CD14-positive monocyte (primary cell): ENCODE data around the gene XKRX. TPM values are rescaled to one million over a fixed set of nuclear protein-coding genes. Genes with fewer than 3 reads are reported as not detected.

Source experiments
- DNase-seq, 3 donors: peaks; one replicate each; pipeline ENCODE4 v3.0.0-alpha.2; 2011 to 2022
- H2AFZ ChIP-seq: 2 replicates; pipeline ENCODE4 v1.6.0; 2012; ENCODE audit warnings: mild to moderate bottlenecking, low read depth, low read length, inconsistent platforms; ENCODE audit not compliant: insufficient read depth, poor library complexity, severe bottlenecking
- H3K27ac ChIP-seq, 2 donors: 1 replicate in 1 of 2; 2 replicates in 1 of 2; pipeline ENCODE4 v1.5.1; 2012 to 2013; ENCODE audit warnings: low read length in 2 of 2, control low read depth in 1 of 2, inconsistent platforms in 1 of 2, low read depth in 1 of 2, mild to moderate bottlenecking in 1 of 2
- H3K27me3 ChIP-seq, 2 donors: one replicate each; pipeline versions ENCODE4 v1.6.0 to v1.6.1; 2011 to 2013; ENCODE audit warnings: low read length in 2 of 2; ENCODE audit not compliant: control insufficient read depth in 2 of 2, insufficient read depth in 2 of 2
- H3K36me3 ChIP-seq, 2 donors: replicated peaks in 1 of 2; 1 replicate in 1 of 2; 2 replicates in 1 of 2; pipeline versions ENCODE4 v1.5.1 to v1.6.1; 2012 to 2013; ENCODE audit warnings: low read length in 2 of 2, control low read depth in 1 of 2, inconsistent platforms in 1 of 2, mild to moderate bottlenecking in 1 of 2; ENCODE audit not compliant: insufficient read depth in 2 of 2, control insufficient read depth in 1 of 2
- H3K4me1 ChIP-seq, 2 donors: 1 replicate in 1 of 2; 2 replicates in 1 of 2; pipeline versions ENCODE4 v1.5.1 to v1.6.1; 2012 to 2013; ENCODE audit warnings: low read length in 2 of 2, control low read depth in 1 of 2, inconsistent platforms in 1 of 2, mild to moderate bottlenecking in 1 of 2, moderate library complexity in 1 of 2; ENCODE audit not compliant: insufficient read depth in 2 of 2, control insufficient read depth in 1 of 2
- H3K4me2 ChIP-seq: replicated peaks from 2 replicates; pipeline ENCODE3; 2012; ENCODE audit warnings: low read length, moderate library complexity, mild to moderate bottlenecking; ENCODE audit not compliant: poor library complexity, severe bottlenecking; ENCODE audit errors: extremely low read depth
- H3K4me3 ChIP-seq, 3 experiments: fragments of 200-600 bp in 1 of 3; sonication (generic) in 1 of 3; replicated peaks in 1 of 3; 1 replicate in 2 of 3; 2 replicates in 1 of 3; pipeline ENCODE4 v1.5.1; 2011 to 2013; ENCODE audit warnings: low read length in 3 of 3, mild to moderate bottlenecking in 3 of 3, control low read depth in 2 of 3, low read depth in 2 of 3, inconsistent platforms in 1 of 3, moderate library complexity in 1 of 3
- H3K79me2 ChIP-seq: 2 replicates; pipeline ENCODE4 v1.6.0; 2012; ENCODE audit warnings: mild to moderate bottlenecking, control low read depth, inconsistent platforms, low read length, moderate library complexity; ENCODE audit not compliant: insufficient read depth
- H3K9ac ChIP-seq: 2 replicates; pipeline ENCODE4 v1.6.0; 2017; ENCODE audit warnings: low read length, mild to moderate bottlenecking; ENCODE audit not compliant: insufficient read depth, poor library complexity, severe bottlenecking
- H3K9me3 ChIP-seq, 2 donors: replicated peaks in 1 of 2; 1 replicate in 1 of 2; 2 replicates in 1 of 2; pipeline versions ENCODE4 v1.5.1 to v1.6.1; 2012 to 2013; ENCODE audit warnings: low read length in 2 of 2, control low read depth in 1 of 2; ENCODE audit not compliant: control insufficient read depth in 1 of 2, insufficient read depth in 1 of 2
- H4K20me1 ChIP-seq: 2 replicates; pipeline ENCODE4 v1.6.0; 2012; ENCODE audit warnings: mild to moderate bottlenecking, low read length, control low read depth, moderate library complexity; ENCODE audit not compliant: insufficient read depth
- H3K27ac Mint-ChIP-seq, 7 donors: one replicate each; pipeline ENCODE4 v1.8.0; 2020; ENCODE audit warnings: mild to moderate bottlenecking in 7 of 7, mixed read lengths in 7 of 7, moderate library complexity in 6 of 7, inconsistent platforms in 2 of 7
- H3K27me3 Mint-ChIP-seq, 3 donors: one replicate each; pipeline ENCODE4 v1.8.0; 2021 to 2022; ENCODE audit warnings: low read depth in 3 of 3, mild to moderate bottlenecking in 3 of 3, mixed read lengths in 3 of 3, moderate library complexity in 3 of 3, inconsistent platforms in 1 of 3
- H3K36me3 Mint-ChIP-seq, 2 donors: one replicate each; pipeline ENCODE4 v1.8.0; 2020; ENCODE audit warnings: mixed read lengths in 2 of 2, inconsistent platforms in 1 of 2, mild to moderate bottlenecking in 1 of 2
- H3K4me1 Mint-ChIP-seq: one replicate; pipeline ENCODE4 v1.8.0; 2020; ENCODE audit warnings: mild to moderate bottlenecking, mixed read lengths
- H3K4me3 Mint-ChIP-seq, 2 donors: one replicate each; pipeline ENCODE4 v1.8.0; 2020; ENCODE audit warnings: mild to moderate bottlenecking in 2 of 2, mixed read lengths in 2 of 2, moderate library complexity in 1 of 2
- H3K9me3 Mint-ChIP-seq, 7 donors: one replicate each; pipeline ENCODE4 v1.8.0; 2020 to 2022; ENCODE audit warnings: mixed read lengths in 7 of 7, mild to moderate bottlenecking in 6 of 7, moderate library complexity in 6 of 7, inconsistent platforms in 2 of 7
- CTCF ChIP-seq: fragments of 200-600 bp; IDR thresholded peaks from one replicate; pipeline ENCODE4 v1.8.0; 2022; ENCODE audit warnings: antibody characterized with exemption, mild to moderate bottlenecking
- WGBS: methylation state at CpG from one replicate; pipeline ENCODE4 v1.1.5; 2013; ENCODE audit warnings: missing lambda C conversion rate; ENCODE audit not compliant: insufficient coverage; 5-methylcytosine and 5-hydroxymethylcytosine counted together
- intact Hi-C, 2 donors: fragments of 100-400 bp; cut with micrococcal nuclease; formaldehyde crosslinking; loops; one replicate each; pipeline versions ENCODE4 v1.15.0 to v1.15.1; 2023
- polyA plus RNA-seq, 3 donors: library from polyadenylated mRNA; depleted of rRNA in 1 of 3; unstranded in 2 of 3; stranded (reverse) in 1 of 3; fragments of 300-500 nt in 2 of 3; fragments of >200 nt in 1 of 3; fragmentation: Illumina TruSeq in 2 of 3; gene quantifications; 1 replicate in 2 of 3; 2 replicates in 1 of 3; pipeline ENCODE4 v1.2.3, GENCODE V29; 2012 to 2021

Gene XKRX
- polyA plus RNA-seq, 3 donors, result not detected

GRCh38 chrX:100895365-100896075 is 33.2 kb downstream of the XKRX start:
- intact Hi-C loops, result no loop called here
- Mint-ChIP-seq H3K27ac (no peak overlapping the region), H3K4me3 (no peak overlapping the region), H3K9me3 (no peaks in the 10 kb centered on the region), H3K36me3 (no peaks in the 10 kb centered on the region), H3K27me3 (peaks cover 0 to 2% (median 2%) of the 10 kb centered on the region in 3 donors), H3K4me1 (no peaks in the 10 kb centered on the region)
- TF ChIP-seq CTCF, result no peak
- no peak for DNase-seq
- H3K4me3 ChIP-seq, result no peak overlapping the region
- H3K9me3 ChIP-seq, result no peaks in the 10 kb centered on the region
- no peak overlapping the region for H2AFZ ChIP-seq
- no CpG with 5 or more reads among the region's 5 CpGs for WGBS
- H3K27me3 ChIP-seq, result no peaks in the 10 kb centered on the region
- no peak overlapping the region for H3K9ac ChIP-seq
- no peaks in the 10 kb centered on the region for H3K79me2 ChIP-seq
- H4K20me1 ChIP-seq, result no peaks in the 10 kb centered on the region
- H3K36me3 ChIP-seq, result no peaks in the 10 kb centered on the region
- no peak overlapping the region for H3K4me2 ChIP-seq
- H3K4me1 ChIP-seq, result no peaks in the 10 kb centered on the region
- no peak overlapping the region for H3K27ac ChIP-seq

- Histone ChIP-seq H3K79me2 (no peaks in the 10 kb centered on the region), H3K9ac (no peak overlapping the region), H4K20me1 (no peaks in the 10 kb centered on the region), H3K4me1 (no peaks in the 10 kb centered on the region), H3K27me3 (no peaks in the 10 kb centered on the region), H3K4me2 (no peak overlapping the region), H3K9me3 (no peaks in the 10 kb centered on the region), H2AFZ (no peak overlapping the region), H3K36me3 (no peaks in the 10 kb centered on the region), H3K4me3 (no peak overlapping the region), H3K27ac (no peak overlapping the region)
- intact Hi-C loops, result no loop called here
- TF ChIP-seq CTCF, result no peak
- no peak for DNase-seq
- Mint-ChIP-seq H3K9me3 (peaks cover 0 to 4% (median 0%) of the 10 kb centered on the region in 7 donors), H3K4me1 (no peaks in the 10 kb centered on the region), H3K27ac (no peak overlapping the region), H3K27me3 (peaks cover 0 to 7% (median 4%) of the 10 kb centered on the region in 3 donors), H3K4me3 (no peak overlapping the region), H3K36me3 (no peaks in the 10 kb centered on the region)
- WGBS, result no CpG with 5 or more reads among the region's 4 CpGs
Observed at GRCh38 chrX:100883654-100884053, 45.1 kb downstream of the XKRX start.
